Measurements from ENCODE around the gene CDH20.

The CDH20 gene

GRCh38 chr18:61428266-61428665 is 95.0 kb downstream of the CDH20 start:
- no peak for DNase-seq

- no peak for DNase-seq
These were observed 99.4 kb downstream of the CDH20 start for GRCh38 chr18:61432590-61432989.

GRCh38 chr18:61435064-61435652 is 101.9 kb downstream of the CDH20 start:
- peak; percentile 10 for DNase-seq

DNA sequence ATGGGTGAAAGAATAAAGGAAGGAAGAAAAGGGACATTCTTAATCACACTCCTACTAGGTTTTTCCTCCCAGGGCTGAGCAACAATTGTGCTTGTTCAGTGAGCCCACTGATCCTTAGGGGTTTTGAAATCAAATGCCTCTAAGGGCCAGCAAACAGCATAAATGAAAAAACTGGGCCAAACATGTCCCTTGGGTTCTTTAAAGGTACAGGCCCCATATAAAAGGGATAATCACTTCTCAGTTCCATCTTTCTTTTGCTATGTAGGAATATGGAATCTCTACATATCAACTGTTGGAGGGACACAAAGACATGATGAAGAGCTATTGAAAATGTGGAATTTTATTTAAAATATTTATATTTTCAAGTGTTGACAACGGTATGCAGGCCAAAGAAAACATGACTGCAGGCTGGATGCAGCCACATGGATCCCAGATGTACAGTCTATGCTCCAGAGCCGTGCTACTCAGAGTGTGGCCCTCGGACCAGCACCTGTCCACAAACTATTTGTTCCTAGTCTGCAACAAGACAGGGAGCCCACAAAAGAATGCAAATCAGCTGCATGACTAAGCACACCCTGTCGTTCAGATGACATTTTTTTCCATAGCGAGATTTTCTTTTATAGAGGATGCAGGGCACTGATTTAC is 110.0 kb downstream of the CDH20 start:
- no peak for DNase-seq

DNA sequence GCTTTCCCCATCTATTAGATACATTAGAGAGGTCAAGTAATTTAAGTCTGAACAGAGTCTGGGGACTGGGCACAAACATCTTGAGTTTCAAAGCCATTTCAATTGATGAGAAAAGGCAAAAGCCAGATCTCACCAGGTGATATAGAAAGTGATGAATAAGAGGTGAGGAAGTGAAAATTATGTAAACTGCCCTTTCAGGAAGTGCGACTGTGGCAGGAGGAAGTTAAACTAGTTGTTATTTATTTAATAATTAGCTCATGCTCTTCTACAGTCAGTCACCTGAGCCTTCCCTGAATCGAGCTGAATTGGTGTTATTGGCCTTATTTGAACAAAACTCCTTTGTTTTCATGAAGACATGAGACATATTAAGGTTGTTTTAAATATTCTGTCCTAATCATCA is 115.1 kb downstream of the CDH20 start:
- DNase-seq: no peak

DNA sequence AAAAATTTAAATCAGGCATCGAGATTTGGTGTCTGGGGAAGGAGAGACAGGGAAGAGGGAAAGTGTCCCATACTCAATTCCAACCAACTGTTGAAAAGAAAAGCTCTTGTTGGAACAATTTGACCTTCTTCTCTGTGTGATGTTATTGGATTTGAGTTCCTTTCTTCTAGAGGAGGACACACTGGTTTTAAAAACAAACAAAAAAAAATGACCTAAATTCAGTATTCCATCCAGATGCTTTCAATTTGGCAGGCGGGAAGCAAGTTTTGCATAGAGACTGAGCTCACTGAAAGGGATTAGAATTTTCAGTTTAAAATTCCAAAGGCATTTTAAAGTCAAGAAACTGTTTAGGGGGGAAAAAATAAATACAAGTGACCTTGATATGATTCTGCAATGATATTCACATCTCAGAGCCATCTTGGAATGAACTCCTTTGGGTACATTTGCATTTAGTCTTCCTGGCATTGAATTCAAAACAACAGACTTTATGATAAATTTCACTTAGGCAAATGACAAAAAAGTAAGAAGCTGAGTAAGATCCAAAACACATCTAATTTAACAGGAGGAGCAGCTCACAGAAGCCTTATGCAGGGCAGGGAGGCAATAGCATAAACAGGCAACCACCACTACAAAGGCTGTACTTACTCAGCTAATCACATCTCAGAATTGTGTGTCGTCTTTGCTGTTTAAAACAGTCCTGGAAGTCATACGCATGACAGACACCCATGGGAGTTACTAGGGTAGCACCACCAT is 126.8 kb downstream of the CDH20 start:
- DNase-seq: peak; percentile 56

DNA sequence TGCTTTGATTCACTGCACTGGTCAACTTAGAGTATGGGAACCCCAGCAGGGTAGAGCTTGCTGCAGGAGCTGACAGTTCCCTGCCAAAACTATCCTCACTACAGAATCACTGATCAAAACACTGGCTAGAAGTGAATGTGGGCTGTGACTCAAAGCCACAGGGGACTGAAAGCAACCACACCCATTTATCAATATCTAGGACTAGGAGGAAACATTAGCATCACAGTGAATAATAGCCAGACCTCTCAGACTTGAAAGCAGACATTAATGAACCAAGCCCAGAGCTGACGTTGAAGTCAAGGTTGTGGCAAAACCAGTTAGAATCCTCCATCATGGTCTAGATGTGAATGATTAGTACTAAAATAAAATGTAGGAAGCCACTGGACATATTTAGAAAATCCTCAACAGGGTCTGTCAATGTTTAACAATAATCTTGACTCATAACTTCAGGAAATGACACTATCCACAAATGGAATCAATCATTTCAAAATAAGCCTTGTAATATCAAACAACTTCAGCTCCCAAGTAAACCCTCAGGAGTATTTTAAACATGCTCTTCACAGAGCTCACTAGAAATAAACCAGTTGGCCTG is 131.4 kb downstream of the CDH20 start:
- no peak for DNase-seq

DNA sequence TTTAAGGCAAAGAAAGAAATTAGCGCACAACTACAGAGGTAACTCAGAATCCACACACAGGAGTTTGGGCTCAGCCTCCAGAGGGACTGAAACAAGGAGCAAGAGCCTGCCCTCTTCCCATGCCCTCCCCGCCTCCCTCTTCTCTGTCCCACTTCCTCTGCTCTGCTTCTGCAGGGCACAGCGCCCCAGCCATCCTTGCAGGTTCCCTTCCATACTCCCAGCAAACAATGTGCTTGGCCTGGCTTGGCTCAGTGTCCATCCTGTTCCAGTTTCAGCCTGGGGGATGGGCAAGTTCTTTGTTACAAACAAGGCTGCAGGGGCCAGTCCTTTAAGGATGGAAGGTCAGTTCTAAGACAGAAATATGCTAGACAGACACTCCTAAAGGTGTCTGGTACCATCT is 133.5 kb downstream of the CDH20 start:
- peak; percentile 28 for DNase-seq

- DNase-seq: no peak
These were observed 136.9 kb downstream of the CDH20 start for GRCh38 chr18:61470031-61470674.

DNA sequence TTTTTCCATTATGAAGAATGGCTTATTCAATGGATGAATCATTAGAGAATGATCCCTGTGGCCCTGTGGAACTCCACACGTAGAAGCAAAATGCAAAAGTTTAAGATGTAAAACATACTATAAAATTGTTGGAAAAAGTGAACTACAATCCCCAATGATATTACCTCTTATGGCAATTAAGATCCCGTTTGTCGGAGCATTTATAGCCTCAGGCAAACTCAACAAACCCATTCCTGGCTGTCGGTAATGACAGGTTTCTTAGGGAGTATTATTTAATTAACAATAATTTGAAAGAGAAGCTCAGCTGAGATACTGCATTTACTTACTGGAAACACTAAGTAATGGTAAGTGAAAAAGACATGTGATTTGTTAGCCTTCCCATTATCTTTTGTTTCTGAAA is 138.3 kb downstream of the CDH20 start:
- no peak for DNase-seq

- DNase-seq: no peak
These were observed 138.7 kb downstream of the CDH20 start for GRCh38 chr18:61471942-61472341.

DNA sequence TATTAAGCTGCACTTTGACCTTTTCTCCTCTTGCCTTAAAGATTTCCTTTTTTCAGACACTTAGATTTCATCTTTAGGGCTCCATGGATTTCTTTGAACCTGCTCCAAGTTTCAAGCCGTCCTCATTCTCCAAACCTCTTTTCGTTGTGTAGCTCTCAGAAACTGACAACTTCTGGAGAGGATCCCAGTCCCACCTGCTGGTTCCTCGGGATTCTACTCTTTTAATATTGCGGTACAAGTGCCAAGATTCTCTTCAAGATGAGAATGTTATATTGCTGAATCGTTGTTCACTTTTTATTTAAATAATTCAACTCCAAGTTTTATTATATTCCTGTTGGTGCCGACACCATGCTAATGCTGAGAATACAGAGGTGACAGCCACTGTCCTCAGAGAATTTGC is 141.1 kb downstream of the CDH20 start:
- DNase-seq: peak; percentile 13

DNA sequence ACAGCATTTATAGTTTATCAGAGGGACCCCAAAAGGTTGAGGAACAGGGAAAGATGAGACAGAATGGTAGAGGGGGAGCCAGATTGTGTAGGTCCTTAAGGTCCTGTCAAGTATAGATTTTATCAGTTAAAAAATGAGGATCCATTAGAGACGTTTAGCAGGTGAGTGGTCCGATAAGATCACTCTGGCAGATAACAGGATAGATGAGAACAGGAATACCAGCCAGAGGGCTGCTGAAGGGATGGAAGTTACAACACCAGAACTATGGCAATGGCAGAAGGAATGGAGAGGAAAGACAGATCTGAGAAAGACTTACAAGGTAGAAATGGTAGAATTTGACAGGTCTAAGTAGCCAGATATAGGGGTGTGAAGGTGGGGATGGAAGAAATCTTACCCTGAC is 141.7 kb downstream of the CDH20 start:
- no peak for DNase-seq

GRCh38 chr18:61475931-61476330 is 142.7 kb downstream of the CDH20 start:
- DNase-seq: no peak

DNA sequence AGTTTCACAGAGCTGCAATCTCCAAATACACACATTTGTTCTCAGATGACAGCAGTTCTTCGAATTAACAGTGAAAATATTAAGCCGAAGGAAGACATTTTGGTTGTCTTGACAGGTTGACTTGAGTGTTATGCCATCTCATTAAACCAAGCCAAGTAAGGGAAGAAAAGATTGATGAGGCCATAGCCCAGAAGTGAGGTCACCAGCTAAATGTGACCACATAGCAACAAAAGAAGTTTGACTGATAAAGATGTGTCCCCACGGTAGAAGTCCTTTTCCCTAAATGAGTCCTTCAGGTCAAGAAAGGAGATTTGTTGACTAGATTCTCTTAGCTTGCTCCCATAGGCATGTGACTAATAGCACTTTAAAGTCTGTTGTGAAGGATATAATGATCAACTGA is 156.1 kb downstream of the CDH20 start:
- no peak for DNase-seq

DNA sequence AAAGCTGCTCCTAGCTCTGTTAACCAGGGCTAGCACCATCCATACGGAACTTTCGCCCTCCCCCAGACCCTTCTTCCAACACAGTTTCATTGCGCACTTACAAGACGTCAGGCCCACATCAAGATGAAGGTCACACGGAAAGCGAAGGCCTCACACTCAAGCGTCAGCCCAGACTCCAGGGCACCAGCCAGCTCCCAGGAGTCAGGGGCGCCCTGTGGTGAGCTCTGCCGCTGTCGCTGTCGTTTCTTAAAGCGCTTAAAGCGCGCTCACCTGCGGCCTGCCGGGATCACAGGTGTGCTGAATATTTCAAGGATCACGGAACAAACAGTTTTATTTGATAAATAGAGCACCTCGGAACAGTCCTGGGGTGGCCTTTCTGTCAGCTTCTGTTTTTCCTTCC is 163.1 kb downstream of the CDH20 start:
- no peak for DNase-seq

- DNase-seq: no peak
These were observed 164.2 kb downstream of the CDH20 start for GRCh38 chr18:61497422-61497821.

- DNase-seq: peak; percentile 87
These were observed 169.2 kb downstream of the CDH20 start for GRCh38 chr18:61502472-61502871.

DNA sequence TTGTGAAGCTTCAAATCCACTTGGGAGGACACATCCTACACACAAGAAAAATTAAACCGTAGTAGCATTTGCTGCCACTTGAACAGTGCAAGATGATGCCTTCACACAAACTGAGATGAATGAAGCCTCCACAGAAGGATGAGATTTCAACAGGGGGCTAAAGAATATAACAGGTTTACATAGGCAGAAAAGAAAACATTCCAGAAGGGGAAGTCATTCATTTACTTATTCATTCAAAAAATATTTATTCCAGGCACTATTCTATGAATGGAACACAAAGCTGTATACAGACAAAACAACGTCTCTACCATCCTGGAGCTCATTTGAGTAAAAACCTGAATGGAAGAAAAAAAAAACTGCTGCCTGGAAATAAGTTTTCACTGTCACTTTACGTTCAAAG is 170.5 kb downstream of the CDH20 start:
- DNase-seq: no peak

- DNase-seq: no peak
These were observed 195.7 kb downstream of the CDH20 start for GRCh38 chr18:61528961-61529360.

DNA sequence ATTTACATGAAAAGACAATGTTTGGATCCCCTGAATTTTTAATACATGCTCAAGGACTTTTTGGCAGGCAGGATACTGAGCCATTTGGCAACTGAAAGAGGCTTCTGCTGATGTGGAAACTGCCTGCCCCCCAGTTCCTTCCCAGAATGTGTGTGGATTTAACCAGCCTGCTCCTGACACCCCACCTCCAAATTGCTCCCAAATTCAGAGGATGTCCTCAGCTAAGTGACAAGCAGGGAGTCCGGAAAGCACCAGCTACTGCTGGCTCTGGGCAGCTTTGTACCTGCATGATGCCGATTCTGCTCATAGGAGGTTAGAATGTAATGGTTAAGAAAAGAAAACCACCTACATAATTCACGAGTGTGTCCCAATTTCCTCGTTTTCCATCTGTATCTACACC is 197.5 kb downstream of the CDH20 start:
- DNase-seq: no peak

GRCh38 chr18:61531182-61531581 is 198.0 kb downstream of the CDH20 start:
- peak; percentile 73 for DNase-seq

DNA sequence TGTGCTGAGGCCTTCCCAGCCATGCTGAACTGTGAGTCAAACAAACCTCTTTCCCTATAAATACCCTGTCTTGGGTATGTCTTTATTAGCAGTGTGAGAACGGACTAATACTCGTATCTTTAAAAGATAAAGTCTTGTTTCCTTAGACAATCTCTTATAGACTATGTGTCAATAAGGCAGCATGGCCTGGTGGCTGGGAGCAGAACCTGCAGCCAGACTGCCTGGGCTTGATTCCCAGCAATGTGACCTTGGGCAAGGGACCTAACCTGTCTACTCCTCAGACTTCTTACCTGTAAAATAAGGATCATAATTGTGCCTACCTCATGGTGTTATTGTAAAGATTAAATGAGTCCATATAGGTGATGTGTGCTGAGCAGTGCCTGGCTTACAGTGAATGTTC is 198.7 kb downstream of the CDH20 start:
- no peak for DNase-seq

Data from midbrain (tissue), 1 donor.